ENCODE measurements around the gene PIK3AP1. TPM values are rescaled to one million over a fixed set of nuclear protein-coding genes. Genes with fewer than 3 reads are reported as not detected.
A peak's percentile ranks its signal among the peaks of the same experiment; 100 is the strongest.

The PIK3AP1 gene
- total and polyA plus RNA-seq, 2 of the 13 experiments (the other 11 are each of a cell fraction or from before 2014, with no cell fraction given) = 3.6 to 13.8 TPM

DNA sequence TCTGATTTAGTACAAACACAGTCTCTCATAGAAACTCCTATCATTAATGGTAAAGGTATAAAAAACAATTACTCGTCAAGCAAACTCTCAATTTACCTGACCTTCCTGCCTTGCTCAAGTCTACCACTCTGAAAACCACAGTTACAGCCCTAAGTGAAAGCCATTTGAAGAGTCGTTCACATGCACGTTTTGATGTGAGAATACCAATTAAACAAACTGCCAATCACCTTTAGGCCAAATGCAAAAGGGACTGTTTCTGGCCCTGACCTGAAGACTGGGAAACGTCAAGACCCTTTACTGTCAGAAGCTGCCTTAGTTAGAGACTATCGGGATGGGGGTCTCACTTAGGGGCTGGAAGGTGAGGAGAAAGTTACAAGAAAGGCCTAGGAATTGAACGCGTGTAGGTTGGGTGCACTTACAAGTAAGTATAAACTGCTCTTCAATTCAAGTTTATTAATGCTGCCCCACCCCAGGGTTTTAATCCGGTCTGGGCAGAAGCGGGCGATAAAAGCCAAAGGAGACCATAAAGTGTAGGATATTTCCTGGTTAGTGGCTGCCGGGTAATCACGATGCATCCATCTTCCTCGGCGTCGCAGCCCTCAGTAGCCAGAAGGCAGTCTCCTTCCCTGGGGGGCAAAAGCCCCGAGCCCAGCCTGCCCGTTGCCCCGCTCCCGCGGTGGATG, 134.4 kb downstream of the PIK3AP1 start (continued):
- TF ChIP-seq ZNF230 (CRISPR knock-in tag; IDR thresholded peaks at IDR 0.05) (0 out of 2 replicates have a peak, but pooled peaks have one; percentile 68), HDAC2 (CRISPR knock-in tag; IDR thresholded peaks at IDR 0.05) (no peak), RCOR2 (CRISPR knock-in tag; IDR thresholded peaks at IDR 0.05) (no peak), HES4 (CRISPR knock-in tag; IDR thresholded peaks at IDR 0.05; ENCODE audit: borderline replicate concordance) (no peak), ZNF468 (CRISPR knock-in tag; IDR thresholded peaks at IDR 0.05) (no peak), ZNF678 (CRISPR knock-in tag; IDR thresholded peaks at IDR 0.05) (no peak), ZNF24 (IDR thresholded peaks at IDR 0.05) (no peak), ZNF282 (IDR thresholded peaks at IDR 0.05; ENCODE audit: partially characterized antibody) (no peak), PPARG (CRISPR knock-in tag; conservative IDR thresholded peaks at IDR 0.05) (no peak), HNRNPLL (IDR thresholded peaks at IDR 0.05; ENCODE audit: low read depth, low read length, poor library complexity, severe bottlenecking) (no peak), ZNF232 (CRISPR knock-in tag; IDR thresholded peaks at IDR 0.05; ENCODE audit: borderline replicate concordance) (no peak), SRSF1 (optimal IDR thresholded peaks at IDR 0.05; ENCODE audit: low read depth, low read length) (no peak), ZNF501 (CRISPR knock-in tag; IDR thresholded peaks at IDR 0.05) (peak; percentile 73; the same call in 1 of the 2 replicates), ZNF30 (CRISPR knock-in tag; IDR thresholded peaks at IDR 0.05) (no peak), KDM6A (CRISPR knock-in tag; IDR thresholded peaks at IDR 0.05; ENCODE audit: low read depth) (no peak), ZNF207 (IDR thresholded peaks at IDR 0.05; ENCODE audit: borderline replicate concordance) (no peak), ADNP (CRISPR knock-in tag; IDR thresholded peaks at IDR 0.05) (no peak), ZNF562 (CRISPR knock-in tag; IDR thresholded peaks at IDR 0.05; ENCODE audit: borderline replicate concordance) (no peak), GATAD1 (CRISPR knock-in tag; IDR thresholded peaks at IDR 0.05) (no peak)
- TF ChIP-seq, protein P1, sequence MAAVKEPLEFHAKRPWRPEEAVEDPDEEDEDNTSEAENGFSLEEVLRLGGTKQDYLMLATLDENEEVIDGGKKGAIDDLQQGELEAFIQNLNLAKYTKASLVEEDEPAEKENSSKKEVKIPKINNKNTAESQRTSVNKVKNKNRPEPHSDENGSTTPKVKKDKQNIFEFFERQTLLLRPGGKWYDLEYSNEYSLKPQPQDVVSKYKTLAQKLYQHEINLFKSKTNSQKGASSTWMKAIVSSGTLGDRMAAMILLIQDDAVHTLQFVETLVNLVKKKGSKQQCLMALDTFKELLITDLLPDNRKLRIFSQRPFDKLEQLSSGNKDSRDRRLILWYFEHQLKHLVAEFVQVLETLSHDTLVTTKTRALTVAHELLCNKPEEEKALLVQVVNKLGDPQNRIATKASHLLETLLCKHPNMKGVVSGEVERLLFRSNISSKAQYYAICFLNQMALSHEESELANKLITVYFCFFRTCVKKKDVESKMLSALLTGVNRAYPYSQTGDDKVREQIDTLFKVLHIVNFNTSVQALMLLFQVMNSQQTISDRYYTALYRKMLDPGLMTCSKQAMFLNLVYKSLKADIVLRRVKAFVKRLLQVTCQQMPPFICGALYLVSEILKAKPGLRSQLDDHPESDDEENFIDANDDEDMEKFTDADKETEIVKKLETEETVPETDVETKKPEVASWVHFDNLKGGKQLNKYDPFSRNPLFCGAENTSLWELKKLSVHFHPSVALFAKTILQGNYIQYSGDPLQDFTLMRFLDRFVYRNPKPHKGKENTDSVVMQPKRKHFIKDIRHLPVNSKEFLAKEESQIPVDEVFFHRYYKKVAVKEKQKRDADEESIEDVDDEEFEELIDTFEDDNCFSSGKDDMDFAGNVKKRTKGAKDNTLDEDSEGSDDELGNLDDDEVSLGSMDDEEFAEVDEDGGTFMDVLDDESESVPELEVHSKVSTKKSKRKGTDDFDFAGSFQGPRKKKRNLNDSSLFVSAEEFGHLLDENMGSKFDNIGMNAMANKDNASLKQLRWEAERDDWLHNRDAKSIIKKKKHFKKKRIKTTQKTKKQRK (IDR thresholded peaks at IDR 0.05; ENCODE audit: low read length) = no peak
- TF ChIP-seq, protein P2, sequence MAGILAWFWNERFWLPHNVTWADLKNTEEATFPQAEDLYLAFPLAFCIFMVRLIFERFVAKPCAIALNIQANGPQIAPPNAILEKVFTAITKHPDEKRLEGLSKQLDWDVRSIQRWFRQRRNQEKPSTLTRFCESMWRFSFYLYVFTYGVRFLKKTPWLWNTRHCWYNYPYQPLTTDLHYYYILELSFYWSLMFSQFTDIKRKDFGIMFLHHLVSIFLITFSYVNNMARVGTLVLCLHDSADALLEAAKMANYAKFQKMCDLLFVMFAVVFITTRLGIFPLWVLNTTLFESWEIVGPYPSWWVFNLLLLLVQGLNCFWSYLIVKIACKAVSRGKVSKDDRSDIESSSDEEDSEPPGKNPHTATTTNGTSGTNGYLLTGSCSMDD (CRISPR knock-in tag; IDR thresholded peaks at IDR 0.05) = no peak
- TF ChIP-seq, protein P3, sequence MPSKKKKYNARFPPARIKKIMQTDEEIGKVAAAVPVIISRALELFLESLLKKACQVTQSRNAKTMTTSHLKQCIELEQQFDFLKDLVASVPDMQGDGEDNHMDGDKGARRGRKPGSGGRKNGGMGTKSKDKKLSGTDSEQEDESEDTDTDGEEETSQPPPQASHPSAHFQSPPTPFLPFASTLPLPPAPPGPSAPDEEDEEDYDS (CRISPR knock-in tag; IDR thresholded peaks at IDR 0.05) = no peak
- TF ChIP-seq, protein P4, sequence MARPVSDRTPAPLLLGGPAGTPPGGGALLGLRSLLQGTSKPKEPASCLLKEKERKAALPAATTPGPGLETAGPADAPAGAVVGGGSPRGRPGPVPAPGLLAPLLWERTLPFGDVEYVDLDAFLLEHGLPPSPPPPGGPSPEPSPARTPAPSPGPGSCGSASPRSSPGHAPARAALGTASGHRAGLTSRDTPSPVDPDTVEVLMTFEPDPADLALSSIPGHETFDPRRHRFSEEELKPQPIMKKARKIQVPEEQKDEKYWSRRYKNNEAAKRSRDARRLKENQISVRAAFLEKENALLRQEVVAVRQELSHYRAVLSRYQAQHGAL (CRISPR knock-in tag; IDR thresholded peaks at IDR 0.05; ENCODE audit: not compliant biosample characterization) = no peak
- TF ChIP-seq, protein P5, sequence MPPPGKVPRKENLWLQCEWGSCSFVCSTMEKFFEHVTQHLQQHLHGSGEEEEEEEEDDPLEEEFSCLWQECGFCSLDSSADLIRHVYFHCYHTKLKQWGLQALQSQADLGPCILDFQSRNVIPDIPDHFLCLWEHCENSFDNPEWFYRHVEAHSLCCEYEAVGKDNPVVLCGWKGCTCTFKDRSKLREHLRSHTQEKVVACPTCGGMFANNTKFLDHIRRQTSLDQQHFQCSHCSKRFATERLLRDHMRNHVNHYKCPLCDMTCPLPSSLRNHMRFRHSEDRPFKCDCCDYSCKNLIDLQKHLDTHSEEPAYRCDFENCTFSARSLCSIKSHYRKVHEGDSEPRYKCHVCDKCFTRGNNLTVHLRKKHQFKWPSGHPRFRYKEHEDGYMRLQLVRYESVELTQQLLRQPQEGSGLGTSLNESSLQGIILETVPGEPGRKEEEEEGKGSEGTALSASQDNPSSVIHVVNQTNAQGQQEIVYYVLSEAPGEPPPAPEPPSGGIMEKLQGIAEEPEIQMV (CRISPR knock-in tag; IDR thresholded peaks at IDR 0.05; ENCODE audit: low read depth) = no peak
